Measurements from ENCODE around the gene ZFP28.

DNA sequence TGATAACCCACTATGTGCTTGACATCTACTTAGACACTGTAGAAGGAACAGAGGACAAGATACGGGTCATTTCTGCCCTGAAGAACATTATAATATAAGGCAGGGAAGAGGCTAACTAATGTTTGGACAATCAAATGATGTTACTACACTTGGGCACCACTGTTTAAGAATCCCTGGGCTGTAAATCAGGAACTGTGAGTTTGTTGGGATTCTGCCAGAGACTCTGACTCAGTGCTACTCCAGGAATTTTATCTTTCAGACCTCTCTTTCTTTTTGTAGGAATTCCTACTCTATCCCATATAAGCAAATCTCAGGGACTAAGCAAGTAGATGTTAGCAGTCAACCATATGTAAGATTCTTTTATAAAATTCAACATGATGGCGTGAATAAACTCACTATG, 34.2 kb upstream of the ZFP28 start:
- TF ChIP-seq, protein P1, sequence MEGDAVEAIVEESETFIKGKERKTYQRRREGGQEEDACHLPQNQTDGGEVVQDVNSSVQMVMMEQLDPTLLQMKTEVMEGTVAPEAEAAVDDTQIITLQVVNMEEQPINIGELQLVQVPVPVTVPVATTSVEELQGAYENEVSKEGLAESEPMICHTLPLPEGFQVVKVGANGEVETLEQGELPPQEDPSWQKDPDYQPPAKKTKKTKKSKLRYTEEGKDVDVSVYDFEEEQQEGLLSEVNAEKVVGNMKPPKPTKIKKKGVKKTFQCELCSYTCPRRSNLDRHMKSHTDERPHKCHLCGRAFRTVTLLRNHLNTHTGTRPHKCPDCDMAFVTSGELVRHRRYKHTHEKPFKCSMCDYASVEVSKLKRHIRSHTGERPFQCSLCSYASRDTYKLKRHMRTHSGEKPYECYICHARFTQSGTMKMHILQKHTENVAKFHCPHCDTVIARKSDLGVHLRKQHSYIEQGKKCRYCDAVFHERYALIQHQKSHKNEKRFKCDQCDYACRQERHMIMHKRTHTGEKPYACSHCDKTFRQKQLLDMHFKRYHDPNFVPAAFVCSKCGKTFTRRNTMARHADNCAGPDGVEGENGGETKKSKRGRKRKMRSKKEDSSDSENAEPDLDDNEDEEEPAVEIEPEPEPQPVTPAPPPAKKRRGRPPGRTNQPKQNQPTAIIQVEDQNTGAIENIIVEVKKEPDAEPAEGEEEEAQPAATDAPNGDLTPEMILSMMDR (tag by site-specific recombination; IDR thresholded peaks at IDR 0.05): no peak
- TF ChIP-seq, protein P2, sequence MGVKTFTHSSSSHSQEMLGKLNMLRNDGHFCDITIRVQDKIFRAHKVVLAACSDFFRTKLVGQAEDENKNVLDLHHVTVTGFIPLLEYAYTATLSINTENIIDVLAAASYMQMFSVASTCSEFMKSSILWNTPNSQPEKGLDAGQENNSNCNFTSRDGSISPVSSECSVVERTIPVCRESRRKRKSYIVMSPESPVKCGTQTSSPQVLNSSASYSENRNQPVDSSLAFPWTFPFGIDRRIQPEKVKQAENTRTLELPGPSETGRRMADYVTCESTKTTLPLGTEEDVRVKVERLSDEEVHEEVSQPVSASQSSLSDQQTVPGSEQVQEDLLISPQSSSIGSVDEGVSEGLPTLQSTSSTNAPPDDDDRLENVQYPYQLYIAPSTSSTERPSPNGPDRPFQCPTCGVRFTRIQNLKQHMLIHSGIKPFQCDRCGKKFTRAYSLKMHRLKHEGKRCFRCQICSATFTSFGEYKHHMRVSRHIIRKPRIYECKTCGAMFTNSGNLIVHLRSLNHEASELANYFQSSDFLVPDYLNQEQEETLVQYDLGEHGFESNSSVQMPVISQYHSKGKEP (tag by site-specific recombination; IDR thresholded peaks at IDR 0.05): no peak
- TF ChIP-seq ZNF544 (tag by site-specific recombination; IDR thresholded peaks at IDR 0.05): no peak
- TF ChIP-seq ZNF10 (tag by site-specific recombination; IDR thresholded peaks at IDR 0.05): no peak
- TF ChIP-seq, protein P3, sequence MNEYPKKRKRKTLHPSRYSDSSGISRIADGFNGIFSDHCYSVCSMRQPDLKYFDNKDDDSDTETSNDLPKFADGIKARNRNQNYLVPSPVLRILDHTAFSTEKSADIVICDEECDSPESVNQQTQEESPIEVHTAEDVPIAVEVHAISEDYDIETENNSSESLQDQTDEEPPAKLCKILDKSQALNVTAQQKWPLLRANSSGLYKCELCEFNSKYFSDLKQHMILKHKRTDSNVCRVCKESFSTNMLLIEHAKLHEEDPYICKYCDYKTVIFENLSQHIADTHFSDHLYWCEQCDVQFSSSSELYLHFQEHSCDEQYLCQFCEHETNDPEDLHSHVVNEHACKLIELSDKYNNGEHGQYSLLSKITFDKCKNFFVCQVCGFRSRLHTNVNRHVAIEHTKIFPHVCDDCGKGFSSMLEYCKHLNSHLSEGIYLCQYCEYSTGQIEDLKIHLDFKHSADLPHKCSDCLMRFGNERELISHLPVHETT (tag by site-specific recombination; IDR thresholded peaks at IDR 0.05): no peak
- TF ChIP-seq ZNF16 (tag by site-specific recombination; IDR thresholded peaks at IDR 0.05; ENCODE audit: low read depth): no peak
- TF ChIP-seq ZNF558 (tag by site-specific recombination; IDR thresholded peaks at IDR 0.05): no peak

Measured in HEK293 (cell line).